Ectodermal cell (in vitro differentiated cells): Measurements from ENCODE around the gene CAST.
"Not testable (repeated sequence)": the region's sequence is repeated elsewhere in the genome, so short reads cannot be mapped to it uniquely, and the experiment has no call there.

ENCODE experiments used
- H3K27ac ChIP-seq: 2 replicates; pipeline ENCODE4 v1.7.0; 2013; ENCODE audit warnings: mild to moderate bottlenecking, low read depth, low read length; ENCODE audit not compliant: insufficient read depth, poor library complexity, severe bottlenecking
- H3K27me3 ChIP-seq: 2 replicates; pipeline ENCODE4 v1.7.0; 2013; ENCODE audit warnings: mild to moderate bottlenecking, low read length; ENCODE audit not compliant: insufficient read depth, control insufficient read depth, poor library complexity, severe bottlenecking
- H3K36me3 ChIP-seq: one replicate; pipeline ENCODE4 v1.7.0; 2013; ENCODE audit warnings: low read length; ENCODE audit not compliant: control insufficient read depth, insufficient read depth
- H3K4me1 ChIP-seq: one replicate; pipeline ENCODE4 v1.7.0; 2013; ENCODE audit warnings: low read length; ENCODE audit not compliant: control insufficient read depth, insufficient read depth
- H3K4me3 ChIP-seq: 2 replicates; pipeline ENCODE4 v1.7.0; 2013; ENCODE audit warnings: low read depth, low read length, control low read depth; ENCODE audit not compliant: insufficient read depth
- H3K9me3 ChIP-seq: 2 replicates; pipeline ENCODE4 v1.7.0; 2013; ENCODE audit warnings: mild to moderate bottlenecking, low read length, moderate library complexity; ENCODE audit not compliant: control insufficient read depth
- WGBS, 2 experiments: methylation state at CpG; one replicate each; pipeline ENCODE4 v1.1.7; 2013; ENCODE audit warnings: missing lambda C conversion rate in 2 of 2; 5-methylcytosine and 5-hydroxymethylcytosine counted together

The CAST gene

GRCh38 chr5:96783326-96783725 is 121.2 kb downstream of the CAST start:
- H3K27ac ChIP-seq, result no peak overlapping the region
- no peaks in the 10 kb centered on the region for H3K9me3 ChIP-seq
- no peak overlapping the region for H3K4me3 ChIP-seq
- H3K4me1 ChIP-seq, result no peaks in the 10 kb centered on the region
- 76 to 93% methylated on average over 1 to 2 of the region's 2 CpGs for WGBS, 2 experiments
- no peaks in the 10 kb centered on the region for H3K36me3 ChIP-seq
- H3K27me3 ChIP-seq, result no peaks in the 10 kb centered on the region

- 85% methylated on average over 14 of the region's 14 CpGs for WGBS, 2 experiments
- no peaks in the 10 kb centered on the region for H3K4me1 ChIP-seq
- no peaks in the 10 kb centered on the region for H3K9me3 ChIP-seq
- H3K27me3 ChIP-seq, result no peaks in the 10 kb centered on the region
- no peak overlapping the region for H3K27ac ChIP-seq
- H3K36me3 ChIP-seq, result no peaks in the 10 kb centered on the region
- no peak overlapping the region for H3K4me3 ChIP-seq
These were observed 123.3 kb downstream of the CAST start for GRCh38 chr5:96785326-96786109.

- H3K36me3 ChIP-seq, result no peaks in the 10 kb centered on the region
- no peaks in the 10 kb centered on the region for H3K9me3 ChIP-seq
- 92 to 98% methylated on average over 4 to 5 of the region's 5 CpGs for WGBS, 2 experiments
- no peak overlapping the region for H3K4me3 ChIP-seq
- no peaks in the 10 kb centered on the region for H3K4me1 ChIP-seq
- no peak overlapping the region for H3K27ac ChIP-seq
- H3K27me3 ChIP-seq, result no peaks in the 10 kb centered on the region
These were observed 126.1 kb downstream of the CAST start for GRCh38 chr5:96788112-96788749.

- H3K36me3 ChIP-seq, result no peaks in the 10 kb centered on the region
These were observed 127.7 kb downstream of the CAST start for GRCh38 chr5:96789794-96790330.

GRCh38 chr5:96790961-96791504 is 128.9 kb downstream of the CAST start:
- Histone ChIP-seq H3K9me3 (no peaks in the 10 kb centered on the region), H3K27ac (no peak overlapping the region), H3K4me1 (no peaks in the 10 kb centered on the region), H3K36me3 (no peaks in the 10 kb centered on the region), H3K27me3 (no peaks in the 10 kb centered on the region), H3K4me3 (no peak overlapping the region)
- 12 to 14% methylated on average over 3 of the region's 3 CpGs for WGBS, 2 experiments

More at GRCh38 chr5:96789794-96790330, 127.7 kb downstream of the CAST start:
- no peaks in the 10 kb centered on the region for H3K27me3 ChIP-seq
- H3K4me1 ChIP-seq, result no peaks in the 10 kb centered on the region
- H3K9me3 ChIP-seq, result no peaks in the 10 kb centered on the region
- no peak overlapping the region for H3K4me3 ChIP-seq
- H3K27ac ChIP-seq, result no peak overlapping the region

- no peaks in the 10 kb centered on the region for H3K36me3 ChIP-seq
- WGBS, 2 experiments, result 97 to 100% methylated on average over 3 of the region's 3 CpGs
- H3K27me3 ChIP-seq, result no peaks in the 10 kb centered on the region
- no peak overlapping the region for H3K27ac ChIP-seq
- H3K9me3 ChIP-seq, result no peaks in the 10 kb centered on the region
- H3K4me1 ChIP-seq, result no peaks in the 10 kb centered on the region
- H3K4me3 ChIP-seq, result no peak overlapping the region
These were observed 132.6 kb downstream of the CAST start for GRCh38 chr5:96794757-96795156.

- Histone ChIP-seq H3K4me3 (no peak overlapping the region), H3K36me3 (no peaks in the 10 kb centered on the region), H3K27me3 (no peaks in the 10 kb centered on the region), H3K9me3 (no peaks in the 10 kb centered on the region), H3K27ac (no peak overlapping the region), H3K4me1 (no peaks in the 10 kb centered on the region)
- WGBS, 2 experiments, result 79 to 100% methylated on average over 1 to 2 of the region's 2 CpGs
These were observed 133.4 kb downstream of the CAST start for GRCh38 chr5:96795626-96796025.

- no peaks in the 10 kb centered on the region for H3K9me3 ChIP-seq
- no peak overlapping the region for H3K4me3 ChIP-seq
- H3K27ac ChIP-seq, result no peak overlapping the region
- no peaks in the 10 kb centered on the region for H3K4me1 ChIP-seq
- 87 to 93% methylated on average over 2 of the region's 2 CpGs for WGBS, 2 experiments
- no peaks in the 10 kb centered on the region for H3K27me3 ChIP-seq
- H3K36me3 ChIP-seq, result no peaks in the 10 kb centered on the region
These were observed 134.3 kb downstream of the CAST start for GRCh38 chr5:96796434-96796833.

- not testable (repeated sequence) for H3K4me3 ChIP-seq, H3K27ac ChIP-seq, H3K36me3 ChIP-seq, H3K4me1 ChIP-seq, H3K27me3 ChIP-seq, H3K9me3 ChIP-seq
- 79 to 84% methylated on average over 10 to 11 of the region's 11 CpGs for whole genome bisulfite sequencing, 2 experiments
These were observed 139.5 kb downstream of the CAST start for GRCh38 chr5:96801718-96802117.

GRCh38 chr5:96807075-96807654 is 145.0 kb downstream of the CAST start:
- no peaks in the 10 kb centered on the region for H3K9me3 ChIP-seq
- WGBS, 2 experiments, result 3% methylated on average over 37 of the region's 37 CpGs

More at GRCh38 chr5:96807075-96807654, 145.0 kb downstream of the CAST start:
- Histone ChIP-seq H3K27me3 (no peaks in the 10 kb centered on the region), H3K4me3 (peak overlapping the region; percentile 58), H3K27ac (no peak overlapping the region), H3K36me3 (no peaks in the 10 kb centered on the region), H3K4me1 (no peaks in the 10 kb centered on the region)
